CD4-positive, CD25-positive, alpha-beta regulatory T cell (primary cell): Measurements from ENCODE around the gene MRPS14. TPM values are rescaled to one million over a fixed set of nuclear protein-coding genes. Genes with fewer than 3 reads are reported as not detected.

Experiments used
- ATAC-seq, 2 donors: fragments of 150-1000 bp; cut with Tn5 transposase; one replicate each; pipeline ENCODE4 v1.10.0; 2021; ENCODE audit warnings: low read depth in 2 of 2, moderate number of reproducible peaks in 2 of 2, moderate library complexity in 1 of 2
- DNase-seq, 3 donors: peaks; one replicate each; pipeline versions ENCODE4 v3.0.0 to v3.0.0-alpha.2; 2012 to 2022; ENCODE audit warnings: mixed read lengths in 1 of 3
- H3K27ac ChIP-seq: one replicate; pipeline ENCODE4 v1.7.0; 2013; ENCODE audit warnings: mild to moderate bottlenecking, low read length; ENCODE audit not compliant: insufficient read depth, poor library complexity, severe bottlenecking
- H3K27me3 ChIP-seq: one replicate; pipeline ENCODE4 v1.7.0; 2013; ENCODE audit warnings: low read length; ENCODE audit not compliant: control insufficient read depth, insufficient read depth
- H3K36me3 ChIP-seq: one replicate; pipeline ENCODE4 v1.7.0; 2013; ENCODE audit warnings: mild to moderate bottlenecking, low read length, moderate library complexity; ENCODE audit not compliant: control insufficient read depth, insufficient read depth
- H3K4me1 ChIP-seq: 2 replicates; pipeline ENCODE4 v1.7.0; 2013; ENCODE audit warnings: mild to moderate bottlenecking, low read length; ENCODE audit not compliant: insufficient read depth, control insufficient read depth, poor library complexity, severe bottlenecking
- H3K4me3 ChIP-seq: one replicate; pipeline ENCODE4 v1.7.0; 2013; ENCODE audit warnings: low read depth, mild to moderate bottlenecking, low read length, moderate library complexity
- H3K9me3 ChIP-seq, 2 experiments: 1 replicate in 1 of 2; 2 replicates in 1 of 2; pipeline ENCODE4 v1.7.0; 2013; ENCODE audit warnings: low read length in 2 of 2, mild to moderate bottlenecking in 1 of 2, moderate library complexity in 1 of 2; ENCODE audit not compliant: control insufficient read depth in 2 of 2
- H3K27ac Mint-ChIP-seq, 3 donors: one replicate each; pipeline ENCODE4 v1.8.0; 2020 to 2022; ENCODE audit warnings: mild to moderate bottlenecking in 3 of 3, mixed read lengths in 3 of 3, moderate library complexity in 2 of 3
- H3K27me3 Mint-ChIP-seq: one replicate; pipeline ENCODE4 v1.8.0; 2022; ENCODE audit warnings: mild to moderate bottlenecking, mixed read lengths
- H3K36me3 Mint-ChIP-seq: one replicate; pipeline ENCODE4 v1.8.0; 2020; ENCODE audit warnings: mixed read lengths
- H3K4me1 Mint-ChIP-seq, 4 donors: one replicate each; pipeline ENCODE4 v1.8.0; 2020 to 2022; ENCODE audit warnings: mixed read lengths in 4 of 4, mild to moderate bottlenecking in 1 of 4
- H3K4me3 Mint-ChIP-seq, 4 donors: one replicate each; pipeline ENCODE4 v1.8.0; 2020 to 2022; ENCODE audit warnings: mild to moderate bottlenecking in 4 of 4, mixed read lengths in 4 of 4, moderate library complexity in 3 of 4
- H3K9me3 Mint-ChIP-seq, 7 donors: one replicate each; pipeline ENCODE4 v1.8.0; 2020 to 2022; ENCODE audit warnings: mixed read lengths in 7 of 7, mild to moderate bottlenecking in 3 of 7, moderate library complexity in 2 of 7
- polyA plus RNA-seq, 4 donors: library from polyadenylated mRNA; unstranded; fragments of 300-500 nt; fragmentation: Illumina TruSeq; gene quantifications; one replicate each; pipeline ENCODE4 v1.2.3, GENCODE V29; 2021
- total RNA-seq: library from RNA; stranded (reverse); gene quantifications from one replicate; pipeline ENCODE4 v1.2.3, GENCODE V29; 2022

The MRPS14 gene
- total and polyA plus RNA-seq, 5 donors from 2014 or later: 15.2 to 83.8 (median 71.7) TPM

- Histone ChIP-seq H3K4me3 (peak overlapping the region; percentile 82), H3K27ac (peak overlapping the region; percentile 81), H3K36me3 (peaks cover 2% of the 10 kb centered on the region), H3K27me3 (no peaks in the 10 kb centered on the region), H3K9me3 (no peaks in the 10 kb centered on the region), H3K4me1 (peaks cover 80% of the 10 kb centered on the region)
- Mint-ChIP-seq H3K27me3 (no peaks in the 10 kb centered on the region), H3K4me3 (peak overlapping the region; percentile 77 to 84 (median 82)), H3K36me3 (peaks cover 16% of the 10 kb centered on the region), H3K27ac (peak overlapping the region; percentile 90 to 98 (median 96)), H3K9me3 (no peaks in the 10 kb centered on the region), H3K4me1 (peaks cover 46 to 84% (median 65%) of the 10 kb centered on the region in 4 donors)
- DNase-seq (peak in 2 of 3 donors; percentile 73 to 88), ATAC-seq (peak; percentile 66 to 72)
These were observed 54.4 kb downstream of the MRPS14 start for GRCh38 chr1:174968750-174969244.

GRCh38 chr1:174967845-174968705 is 55.1 kb downstream of the MRPS14 start:
- no peaks in the 10 kb centered on the region for H3K36me3 ChIP-seq

DNA sequence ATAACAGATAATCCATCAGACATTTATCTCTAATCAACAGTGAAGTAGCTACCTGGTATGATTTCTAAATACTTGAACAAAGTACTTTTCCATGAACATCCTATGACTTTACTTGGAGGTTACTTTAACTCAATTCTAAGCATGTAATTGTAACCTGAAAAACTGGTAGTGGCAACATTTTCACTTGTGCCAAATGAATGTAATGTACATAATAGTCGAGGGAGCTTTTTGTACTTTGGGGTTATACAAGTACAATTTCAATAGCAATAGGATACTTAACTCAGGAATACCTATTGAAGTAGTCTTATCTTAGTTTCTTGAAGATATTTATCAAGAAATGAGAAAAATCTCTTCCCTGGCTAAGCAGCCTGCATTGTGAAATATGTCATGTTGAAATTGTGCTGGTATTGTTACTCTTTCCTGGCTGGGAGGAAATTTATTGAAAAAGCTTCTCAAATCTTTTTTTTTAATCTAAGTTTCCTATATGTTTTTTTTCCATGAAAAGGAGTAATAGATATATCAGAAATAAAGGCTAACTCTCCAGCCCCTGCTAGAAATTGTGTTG is 57.1 kb downstream of the MRPS14 start:
- H3K4me3 Mint-ChIP-seq: peak overlapping the region; percentile 70 to 87 (median 84)

More at GRCh38 chr1:174967845-174968705, 55.1 kb downstream of the MRPS14 start:
- Histone ChIP-seq H3K4me3 (peak overlapping the region; percentile 82), H3K27ac (peak overlapping the region; percentile 81), H3K4me1 (peaks cover 88% of the 10 kb centered on the region), H3K27me3 (no peaks in the 10 kb centered on the region), H3K9me3 (no peaks in the 10 kb centered on the region)
- H3K27me3 Mint-ChIP-seq: no peaks in the 10 kb centered on the region
- H3K36me3 Mint-ChIP-seq: peaks cover 12% of the 10 kb centered on the region
- ATAC-seq (peak; percentile 39 to 42), DNase-seq (peak in 2 of 3 donors; percentile 60 to 78)
- no peaks in the 10 kb centered on the region for H3K9me3 Mint-ChIP-seq
- H3K4me3 Mint-ChIP-seq: peak overlapping the region; percentile 77 to 84 (median 82)
- H3K4me1 Mint-ChIP-seq: peaks cover 54 to 89% (median 71%) of the 10 kb centered on the region in 4 donors
- peak overlapping the region; percentile 90 to 98 (median 96) for H3K27ac Mint-ChIP-seq

DNA sequence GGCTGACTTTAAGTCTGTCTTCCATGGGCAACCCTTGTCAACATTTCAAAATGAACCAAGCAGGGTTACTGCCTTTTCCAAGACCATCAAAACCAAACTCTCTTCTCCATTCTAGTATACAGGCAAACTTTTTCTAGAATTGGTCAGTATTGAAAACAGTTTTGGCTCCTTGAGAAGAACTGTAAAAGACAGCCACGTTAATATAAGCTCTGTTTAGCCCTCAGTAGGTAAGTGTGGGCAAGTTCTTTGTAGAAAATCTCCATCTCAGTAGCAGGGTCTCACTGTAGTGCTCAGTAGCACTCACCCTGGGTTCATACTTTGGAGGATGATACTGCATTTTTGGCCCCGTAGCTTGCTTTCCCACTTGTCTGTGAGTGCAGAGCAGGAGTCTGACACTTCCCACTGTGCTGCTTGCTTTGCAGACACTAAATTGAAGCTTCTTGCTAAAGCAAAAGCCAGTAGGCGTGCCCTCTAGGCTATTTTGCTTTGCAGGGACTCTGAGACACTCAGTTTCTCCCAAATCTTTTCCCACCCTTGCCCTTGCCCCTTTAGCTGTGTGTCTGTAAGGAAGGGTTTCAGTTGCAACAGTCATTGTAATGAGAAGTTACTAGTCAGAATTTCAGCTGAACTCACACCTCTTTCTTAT is 57.7 kb downstream of the MRPS14 start:
- Mint-ChIP-seq H3K4me3 (peak overlapping the region; percentile 70 to 87 (median 84)), H3K27ac (peak overlapping the region; percentile 93 to 98 (median 96)), H3K36me3 (peaks cover 5% of the 10 kb centered on the region), H3K27me3 (no peaks in the 10 kb centered on the region), H3K9me3 (no peaks in the 10 kb centered on the region), H3K4me1 (peaks cover 44 to 80% (median 64%) of the 10 kb centered on the region in 4 donors)
- H3K27me3 ChIP-seq: no peaks in the 10 kb centered on the region
- peak overlapping the region; percentile 81 for H3K27ac ChIP-seq
- no peaks in the 10 kb centered on the region for H3K9me3 ChIP-seq
- peak overlapping the region; percentile 82 for H3K4me3 ChIP-seq
- DNase-seq (peak in 2 of 3 donors; percentile 23 to 52), ATAC-seq (no peak)
- H3K36me3 ChIP-seq: no peaks in the 10 kb centered on the region
- peaks cover 72% of the 10 kb centered on the region for H3K4me1 ChIP-seq

More for the DNA sequence above, 57.1 kb downstream of the MRPS14 start:
- Mint-ChIP-seq H3K9me3 (no peaks in the 10 kb centered on the region), H3K36me3 (peaks cover 5% of the 10 kb centered on the region), H3K27ac (peak overlapping the region; percentile 93 to 98 (median 96)), H3K27me3 (no peaks in the 10 kb centered on the region), H3K4me1 (peaks cover 44 to 76% (median 59%) of the 10 kb centered on the region in 4 donors)
- Histone ChIP-seq H3K4me3 (peak overlapping the region; percentile 82), H3K4me1 (peaks cover 78% of the 10 kb centered on the region), H3K9me3 (no peaks in the 10 kb centered on the region), H3K27me3 (no peaks in the 10 kb centered on the region), H3K27ac (peak overlapping the region; percentile 81), H3K36me3 (no peaks in the 10 kb centered on the region)
- ATAC-seq (no peak), DNase-seq (no peak)

DNA sequence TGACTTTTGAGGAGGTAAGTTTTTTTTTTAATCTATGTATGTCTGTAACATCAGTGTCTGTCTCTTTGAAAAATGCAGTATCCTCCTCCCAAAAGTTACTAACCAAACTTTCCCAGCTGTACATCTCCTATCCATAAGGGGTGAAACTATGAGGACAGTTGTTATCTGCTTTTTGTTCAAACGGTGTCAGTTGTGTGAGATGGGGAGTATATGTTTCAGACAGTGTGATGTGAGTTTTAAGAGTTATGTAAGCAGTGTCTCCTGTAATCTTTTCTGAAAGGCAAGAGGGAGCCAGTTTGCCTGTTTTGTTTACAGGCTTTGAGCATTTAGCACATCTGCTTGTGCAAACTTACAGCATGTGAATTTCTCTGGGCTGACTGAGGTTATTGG is 58.3 kb downstream of the MRPS14 start:
- peak overlapping the region; percentile 81 for H3K27ac ChIP-seq
- Mint-ChIP-seq H3K9me3 (no peaks in the 10 kb centered on the region), H3K27me3 (no peaks in the 10 kb centered on the region), H3K36me3 (peaks cover 3% of the 10 kb centered on the region), H3K4me3 (peak overlapping the region; percentile 70 to 87 (median 84)), H3K27ac (peak overlapping the region; percentile 93 to 98 (median 96)), H3K4me1 (peaks cover 45 to 77% (median 61%) of the 10 kb centered on the region in 4 donors)
- H3K9me3 ChIP-seq: no peaks in the 10 kb centered on the region
- DNase-seq (peak in 1 of 3 donors; percentile 57), ATAC-seq (peak; percentile 19 to 34)
- H3K4me3 ChIP-seq: peak overlapping the region; percentile 82
- H3K36me3 ChIP-seq: no peaks in the 10 kb centered on the region
- peaks cover 67% of the 10 kb centered on the region for H3K4me1 ChIP-seq
- no peaks in the 10 kb centered on the region for H3K27me3 ChIP-seq

- H3K27me3 ChIP-seq: no peaks in the 10 kb centered on the region
- no peaks in the 10 kb centered on the region for H3K9me3 ChIP-seq
- peak overlapping the region; percentile 82 for H3K4me3 ChIP-seq
- Mint-ChIP-seq H3K9me3 (no peaks in the 10 kb centered on the region), H3K4me3 (peak overlapping the region; percentile 70 to 87 (median 84)), H3K27me3 (no peaks in the 10 kb centered on the region), H3K36me3 (no peaks in the 10 kb centered on the region), H3K27ac (peak overlapping the region; percentile 93 to 98 (median 96)), H3K4me1 (peaks cover 45 to 76% (median 56%) of the 10 kb centered on the region in 4 donors)
- H3K4me1 ChIP-seq: peaks cover 61% of the 10 kb centered on the region
- H3K36me3 ChIP-seq: no peaks in the 10 kb centered on the region
- ATAC-seq (peak; percentile 51 to 56), DNase-seq (peak in 2 of 3 donors; percentile 65 to 84)
- H3K27ac ChIP-seq: peak overlapping the region; percentile 81
These were observed 58.8 kb downstream of the MRPS14 start for GRCh38 chr1:174964261-174964971.
